CD4-positive, alpha-beta T cell treated with Interleukin-6 at 100 ng/mL for 8 hours (primary cell): ENCODE data around the gene SLC9A3.

Source experiments
- DNase-seq: peaks from one replicate; pipeline ENCODE4 v3.0.0-alpha.2; 2020; ENCODE audit warnings: mixed read lengths, low spot score

Gene SLC9A3

DNA sequence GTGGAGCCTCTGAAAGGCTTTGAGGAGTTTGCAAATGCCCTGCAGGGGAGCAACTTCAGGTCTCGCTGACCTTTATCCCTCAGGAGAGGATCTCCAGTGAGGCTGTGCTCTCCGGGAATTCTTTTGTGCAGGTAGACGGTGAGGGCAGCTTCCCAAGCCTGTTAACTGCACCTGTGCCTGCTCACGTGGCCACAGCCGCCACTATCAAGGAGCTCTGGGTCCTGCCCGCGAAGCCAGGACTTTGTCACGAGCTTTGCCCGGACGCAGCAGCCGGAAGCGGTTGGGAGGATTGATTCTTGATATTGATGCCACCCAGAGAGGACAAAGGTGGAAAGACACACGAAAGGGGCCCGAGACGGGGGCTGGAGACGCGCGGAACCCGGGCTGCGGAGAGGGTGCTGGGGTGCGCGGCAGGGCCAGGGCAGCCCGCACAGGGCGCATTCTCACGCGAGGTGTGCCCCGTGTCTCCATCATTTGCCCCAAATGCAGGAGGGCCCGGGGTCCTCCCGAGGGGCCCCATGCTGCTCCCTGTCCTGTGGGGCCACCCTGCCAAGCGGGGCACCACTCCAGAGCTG, 18.2 kb downstream of the SLC9A3 start:
- no peak for DNase-seq

DNA sequence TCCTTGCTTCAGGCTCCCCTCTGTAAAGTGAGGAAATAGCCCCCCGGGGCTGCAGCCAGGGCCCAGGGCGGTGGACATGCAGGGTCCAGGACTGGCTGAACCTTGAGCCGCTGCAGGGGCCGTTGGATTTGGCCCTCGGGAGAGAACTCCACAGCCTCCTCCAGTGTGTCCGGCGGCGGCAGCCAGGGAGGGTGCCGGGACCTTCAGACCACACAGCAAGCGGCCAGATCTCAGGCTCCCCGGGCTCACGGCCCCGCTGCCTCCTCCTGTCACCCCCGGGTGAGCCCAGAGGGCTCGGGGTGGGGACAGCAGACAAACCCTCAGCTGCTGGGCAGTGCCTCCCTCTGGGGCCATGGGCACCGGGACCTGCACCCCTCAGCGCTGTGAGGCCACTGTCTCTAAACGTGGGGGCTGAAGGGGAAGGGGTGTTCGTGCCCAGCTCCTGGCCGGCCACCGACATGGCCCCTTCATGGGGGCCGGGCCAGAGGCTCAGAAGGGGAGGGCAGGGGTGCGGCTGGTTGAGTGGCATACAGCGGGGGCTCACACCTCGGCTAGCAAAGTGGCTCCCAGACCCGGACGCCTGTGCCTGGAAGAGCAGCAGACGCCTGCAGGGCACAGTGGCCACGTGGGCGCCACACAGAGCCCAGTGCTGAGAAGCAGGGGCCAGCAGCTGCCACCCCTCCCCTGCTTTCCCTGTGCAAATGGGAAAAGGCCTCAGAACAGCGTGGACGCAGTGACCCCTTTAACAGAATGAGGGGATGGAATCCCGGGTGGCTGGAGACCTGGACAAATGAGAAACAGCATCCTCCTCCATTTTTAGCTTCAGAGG, 19.7 kb downstream of the SLC9A3 start:
- no peak for DNase-seq

DNA sequence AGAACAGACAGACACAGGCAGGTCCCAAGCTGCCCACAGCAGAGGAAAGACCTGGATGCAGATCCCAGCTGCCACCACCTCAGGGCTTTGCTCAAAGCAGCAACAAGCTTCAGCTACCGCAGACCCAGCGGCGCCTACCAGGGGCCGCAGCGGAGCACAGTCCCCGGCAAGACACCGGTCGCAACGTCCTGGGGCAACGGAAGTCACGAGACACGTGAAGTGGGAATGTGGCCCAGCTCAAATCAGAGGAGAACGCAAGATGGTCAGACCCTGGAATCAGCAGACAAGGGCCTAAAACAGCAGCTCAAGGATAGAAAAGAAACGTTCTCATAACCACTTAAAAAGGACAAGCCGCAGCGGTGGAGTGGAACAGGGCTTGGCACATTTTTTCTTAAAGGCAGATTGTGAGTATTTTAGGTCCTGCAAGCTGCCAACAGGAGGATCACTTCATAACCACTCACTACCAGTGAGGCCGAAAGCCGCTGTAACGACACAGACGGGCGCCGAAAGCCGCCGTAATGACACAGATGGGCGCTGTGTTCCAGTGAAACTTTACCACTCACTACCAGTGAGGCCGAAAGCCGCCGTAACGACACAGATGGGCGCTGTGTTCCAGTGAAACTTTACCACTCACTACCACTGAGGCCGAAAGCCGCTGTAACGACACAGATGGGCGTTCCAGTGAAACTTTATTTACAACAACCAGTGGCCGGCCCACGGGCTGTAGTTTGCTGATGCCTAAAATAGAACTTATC, 21.7 kb downstream of the SLC9A3 start:
- no peak for DNase-seq

DNA sequence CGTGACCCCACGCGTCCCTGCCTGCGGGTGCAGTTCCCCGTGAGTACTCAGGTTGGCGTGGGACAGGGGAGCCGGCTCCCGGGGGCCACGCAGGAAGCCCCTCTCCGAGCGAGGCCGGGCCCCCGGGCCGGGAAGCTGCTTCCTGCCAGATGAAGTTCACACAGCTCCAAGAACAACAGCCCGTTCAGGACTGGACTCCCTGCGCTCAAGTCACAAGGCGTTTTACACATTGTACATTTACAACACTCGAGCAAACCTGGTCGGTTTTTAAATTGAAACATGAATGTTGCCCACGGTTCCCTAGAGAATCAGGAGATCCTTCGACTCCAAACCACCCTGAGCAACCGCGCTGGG, 22.4 kb downstream of the SLC9A3 start:
- no peak for DNase-seq

DNA sequence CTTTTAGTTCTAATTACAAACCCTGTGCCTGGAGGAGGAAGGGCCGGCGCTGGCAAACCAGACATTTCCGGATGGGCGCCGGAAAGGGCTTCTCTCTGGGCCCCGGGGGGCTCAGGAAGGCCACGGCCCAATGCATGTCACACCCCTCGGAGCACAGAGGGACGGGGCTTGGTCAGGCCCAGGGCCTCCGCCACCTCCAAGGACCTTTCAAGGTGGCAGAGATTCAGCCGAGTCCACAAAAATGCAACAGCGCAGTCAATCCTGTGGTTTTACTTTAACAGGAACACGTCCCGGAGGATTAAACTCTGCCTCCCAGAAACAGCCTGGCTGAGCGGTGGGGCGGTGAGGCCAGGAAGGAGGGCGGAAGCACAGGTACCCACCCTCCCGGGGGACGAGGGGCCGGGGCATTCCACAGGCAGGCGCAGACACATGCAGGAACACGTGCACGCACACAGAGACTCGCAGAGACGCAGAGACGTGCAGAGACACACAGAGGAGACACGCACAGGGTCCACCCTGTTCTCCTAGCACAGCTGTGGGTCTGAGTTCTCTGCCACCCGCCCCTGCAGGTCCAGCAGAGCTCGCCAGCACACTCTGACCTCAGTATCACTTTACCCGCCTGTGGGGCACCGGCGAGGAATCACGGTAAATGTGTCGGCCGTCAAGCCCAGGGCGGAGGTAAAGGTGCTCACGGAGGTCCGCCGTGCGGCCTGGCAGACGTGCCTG, 23.0 kb downstream of the SLC9A3 start:
- DNase-seq = no peak

GRCh38 chr5:500491-500890, 23.8 kb downstream of the SLC9A3 start:
- no peak for DNase-seq

DNA sequence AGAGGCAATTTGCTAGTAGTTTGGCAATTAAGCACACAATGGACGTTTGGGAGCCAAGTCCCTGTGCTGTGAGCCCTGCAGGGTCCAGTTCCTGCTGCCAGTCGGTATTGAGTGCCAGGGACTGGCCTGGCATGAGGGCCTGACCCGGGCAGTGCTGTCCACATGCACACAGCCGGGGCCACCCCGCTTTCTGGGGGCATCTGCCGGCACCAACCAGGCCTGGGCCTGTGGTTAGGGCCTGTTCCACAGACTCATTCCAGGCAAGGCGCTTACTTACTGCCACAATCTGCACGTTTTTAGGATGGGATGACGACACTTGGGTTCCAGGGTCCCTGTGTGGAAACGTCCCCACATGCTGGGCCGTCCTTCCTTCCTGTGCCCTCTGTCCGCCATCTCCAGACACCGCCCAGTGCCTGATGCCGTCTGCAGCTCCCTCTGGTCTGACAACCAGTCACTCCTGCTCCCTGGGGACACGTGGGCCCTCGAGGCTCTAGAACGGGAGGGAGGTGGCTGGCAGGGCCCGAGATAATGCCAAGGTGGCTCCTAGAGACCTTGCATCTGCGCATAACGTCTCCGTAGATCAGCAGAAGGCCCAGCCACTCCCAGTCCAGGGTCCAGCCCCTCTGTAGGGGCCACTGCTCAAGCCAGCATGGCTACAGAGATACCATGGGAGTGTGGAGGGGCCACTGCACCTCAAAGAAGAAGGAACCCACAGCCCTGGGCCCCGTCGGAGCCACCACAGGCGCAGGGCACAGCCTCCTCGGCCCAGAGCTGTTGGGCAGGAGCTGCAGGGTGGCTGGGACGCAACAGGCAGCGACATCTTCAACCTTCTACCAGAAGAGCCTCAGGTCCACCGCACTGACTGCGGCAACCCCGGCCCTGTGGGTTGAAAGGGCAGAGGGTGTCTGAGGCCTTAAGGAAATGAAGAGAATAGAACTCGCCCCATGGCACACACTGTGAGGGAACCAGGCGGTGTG, 24.7 kb downstream of the SLC9A3 start:
- no peak for DNase-seq

- no peak for DNase-seq
Observed at GRCh38 chr5:497871-498509, 26.3 kb downstream of the SLC9A3 start.

DNA sequence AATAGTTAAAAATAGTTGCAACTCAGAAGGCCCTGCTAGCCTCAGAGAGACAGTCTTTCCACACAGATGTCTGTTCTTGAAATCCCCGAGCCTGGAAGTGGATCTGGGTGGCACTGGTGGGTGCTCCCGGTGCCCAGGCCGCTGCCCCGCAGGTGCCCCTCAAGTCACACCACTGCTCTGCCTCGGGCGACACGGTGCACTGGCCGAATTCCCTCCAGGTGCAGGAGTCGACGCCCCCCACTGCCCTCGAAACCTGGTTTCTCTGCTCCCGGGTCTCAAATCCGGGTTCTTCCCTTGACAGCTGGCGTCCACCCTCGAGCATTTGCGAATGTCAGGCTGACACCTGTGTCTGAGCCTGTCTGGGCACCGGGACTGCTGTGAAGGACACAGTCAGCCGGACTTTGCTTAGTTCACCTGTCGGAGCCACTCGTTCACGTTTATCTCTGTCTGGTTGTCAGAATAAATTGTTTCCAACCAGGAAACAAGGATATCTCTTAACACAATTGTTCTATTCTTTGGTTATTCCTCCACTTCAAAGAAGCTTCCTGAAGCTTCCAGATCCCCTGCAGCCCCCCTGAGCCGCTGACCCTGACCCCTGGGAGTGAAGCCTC, 27.1 kb downstream of the SLC9A3 start:
- DNase-seq = no peak

DNA sequence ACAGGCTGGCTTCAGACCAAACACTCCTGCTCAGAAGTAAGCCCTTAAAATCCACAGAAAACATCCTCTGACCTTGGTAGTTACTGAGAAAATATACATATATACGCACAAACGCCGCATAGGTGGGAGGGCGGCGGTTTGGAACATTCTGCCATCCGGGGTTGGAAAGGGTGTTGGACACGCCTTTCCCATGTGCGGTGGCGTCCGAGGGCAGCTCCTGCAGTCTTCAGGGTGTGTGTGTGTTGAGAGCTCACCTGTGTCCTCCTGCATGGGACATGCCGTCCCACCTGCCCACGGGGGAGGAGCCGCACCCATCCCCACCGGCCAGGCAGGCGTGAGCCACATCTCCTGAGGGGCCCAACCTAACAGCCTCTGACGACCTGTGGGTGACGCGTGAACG, 28.2 kb downstream of the SLC9A3 start:
- DNase-seq = no peak

GRCh38 chr5:494667-495255, 29.5 kb downstream of the SLC9A3 start:
- no peak for DNase-seq

DNA sequence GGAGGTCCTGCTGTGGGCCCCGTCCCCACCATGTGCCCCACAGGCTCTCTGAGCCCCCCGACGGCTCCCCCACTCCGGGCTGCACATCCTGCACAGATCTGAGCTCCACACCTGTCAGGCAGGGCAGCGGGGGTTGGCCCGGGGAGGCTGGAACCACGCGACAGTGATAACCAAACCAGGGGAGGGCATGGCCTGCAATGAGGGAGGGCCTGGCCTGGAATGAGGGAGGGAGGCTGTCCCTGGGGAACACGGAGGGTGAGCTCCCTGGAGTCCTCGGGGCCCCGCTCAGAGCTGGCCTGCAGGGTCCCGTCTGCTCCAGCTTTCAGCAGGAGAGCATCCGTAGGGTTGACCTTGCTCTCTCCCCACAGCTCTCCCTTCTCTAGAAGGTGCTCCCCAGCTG, 30.5 kb downstream of the SLC9A3 start:
- no peak for DNase-seq

DNA sequence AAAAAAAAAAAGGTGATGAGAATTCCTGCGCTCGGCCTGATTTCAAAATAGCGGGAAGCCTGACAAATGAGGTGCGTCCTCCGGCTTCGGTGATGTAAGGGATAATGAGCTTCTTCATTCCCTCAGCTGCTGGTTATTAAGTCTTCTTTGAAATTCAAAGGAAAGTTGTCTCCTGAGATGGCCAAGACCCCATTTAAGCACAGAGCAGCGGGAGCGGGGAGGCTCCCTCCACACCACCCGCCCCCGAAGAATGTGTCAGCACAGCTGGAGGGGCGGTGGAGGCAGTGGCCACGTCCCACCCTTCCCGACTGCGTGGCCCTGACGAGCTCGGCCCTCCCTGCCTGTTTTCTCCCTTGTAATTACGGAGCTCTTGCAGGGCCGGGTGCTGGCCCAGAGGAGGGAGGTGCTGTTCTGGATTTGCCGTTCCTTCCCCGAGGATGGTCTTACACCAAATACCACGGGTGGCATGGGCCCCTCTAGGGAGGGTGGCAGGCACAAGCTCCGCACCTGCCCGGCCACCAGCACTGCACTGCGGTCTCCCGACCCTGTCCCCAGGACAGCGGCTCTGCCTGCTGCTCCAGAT, 31.0 kb downstream of the SLC9A3 start:
- DNase-seq = no peak

GRCh38 chr5:492314-492893, 31.8 kb downstream of the SLC9A3 start:
- DNase-seq = no peak

- DNase-seq = no peak
Observed at GRCh38 chr5:491856-492155, 32.4 kb downstream of the SLC9A3 start.

- no peak for DNase-seq
Observed at GRCh38 chr5:491119-491855, 33.0 kb downstream of the SLC9A3 start.

DNA sequence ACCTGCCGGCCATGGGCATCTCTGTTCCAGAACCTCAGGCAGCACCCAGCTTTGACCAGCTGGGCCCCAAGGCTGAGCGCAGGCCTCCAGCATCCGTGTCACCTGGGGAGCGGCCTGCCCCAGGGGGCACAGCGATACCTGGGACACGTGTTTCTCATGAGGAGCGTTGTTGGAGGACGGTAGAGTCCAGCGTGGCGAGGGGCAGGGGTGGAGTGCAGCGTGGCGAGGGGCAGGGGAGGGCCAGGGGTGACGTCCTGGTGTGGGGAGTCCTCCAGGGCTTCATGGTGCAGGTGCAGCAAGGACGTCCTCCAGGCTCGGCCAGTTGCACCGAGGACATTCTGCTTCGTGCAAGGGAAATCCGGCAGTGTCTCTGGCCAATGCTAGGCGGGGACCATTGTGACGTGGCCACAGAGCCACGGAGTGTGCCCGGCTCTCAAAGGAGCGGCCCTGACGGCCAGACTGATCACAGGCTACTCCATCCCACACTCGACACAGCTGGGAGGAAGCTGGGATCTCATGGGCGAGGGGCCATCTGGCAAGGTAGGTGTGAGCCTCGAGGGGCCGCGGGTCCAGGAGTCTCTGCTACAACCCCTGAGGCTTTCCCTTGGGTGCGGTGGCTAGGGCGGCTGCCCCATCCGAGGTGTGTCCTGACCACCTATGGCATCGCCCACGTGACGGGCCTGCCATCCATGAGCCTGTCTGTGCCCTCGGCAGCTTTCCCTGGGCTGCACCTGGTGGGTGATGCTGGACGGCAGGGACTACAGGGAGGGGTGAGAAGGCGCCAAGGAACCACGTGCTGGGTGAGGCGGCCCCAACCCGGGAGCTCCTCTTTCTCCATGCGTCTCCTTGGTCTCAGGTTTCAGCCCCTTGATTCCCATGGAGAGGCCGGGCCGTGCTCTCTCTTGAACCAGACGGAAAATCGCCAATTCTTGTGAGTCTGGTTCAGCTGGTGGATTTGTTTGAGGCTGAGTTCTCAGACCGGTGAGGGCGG, 33.8 kb downstream of the SLC9A3 start:
- no peak for DNase-seq

DNA sequence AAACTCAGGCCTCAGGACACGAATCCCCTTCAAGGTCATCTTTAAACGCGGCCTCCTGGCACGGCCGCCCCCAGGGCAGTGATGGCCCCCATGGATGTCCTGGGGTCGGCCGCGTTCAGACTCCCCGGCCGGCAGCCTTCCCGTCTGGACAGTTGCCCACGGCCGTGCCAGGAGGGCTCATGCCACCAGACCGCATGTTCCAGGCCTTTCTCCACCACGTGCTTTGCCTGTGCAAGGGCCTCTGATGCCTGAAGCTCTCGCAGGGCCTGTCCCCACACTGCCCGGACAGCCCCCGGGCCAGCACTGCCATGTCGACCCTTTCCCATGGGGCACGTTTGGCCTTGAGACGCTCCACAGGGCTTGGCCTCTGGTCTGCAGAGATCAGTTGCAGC, 34.6 kb downstream of the SLC9A3 start:
- DNase-seq = no peak
